Measurements from ENCODE around the gene MSANTD1.

GRCh38 chr4:3205995-3206394 lies 43.0 kb upstream of the MSANTD1 start:
- TF ChIP-seq CTCF (IDR thresholded peaks at IDR 0.05) (no peak), POLR2A (IDR thresholded peaks at IDR 0.05) (no peak)

All from thyroid gland (tissue), 4 donors.